Vagina (tissue), 2 donors: ENCODE measurements around the gene HBG1.

Source experiments
- POLR2AphosphoS5 ChIP-seq, 2 donors: sonication (generic); formaldehyde crosslinking; IDR thresholded peaks; one replicate each; pipeline ENCODE4 v1.9.0; 2017; ENCODE audit warnings: antibody characterized with exemption in 2 of 2, mild to moderate bottlenecking in 2 of 2, low read depth in 1 of 2; ENCODE audit not compliant: insufficient read depth in 1 of 2
- TF ChIP-seq, protein P1 (sequence below), 3 experiments: fragments of 450-650 bp in 2 of 3; fragments of 200-600 bp in 1 of 3; sonication (generic) in 1 of 3; IDR thresholded peaks; one replicate each; pipeline ENCODE4 v1.5.1; 2017 to 2019; ENCODE audit warnings: antibody characterized with exemption in 3 of 3, mild to moderate bottlenecking in 2 of 3, moderate library complexity in 2 of 3

DNA sequence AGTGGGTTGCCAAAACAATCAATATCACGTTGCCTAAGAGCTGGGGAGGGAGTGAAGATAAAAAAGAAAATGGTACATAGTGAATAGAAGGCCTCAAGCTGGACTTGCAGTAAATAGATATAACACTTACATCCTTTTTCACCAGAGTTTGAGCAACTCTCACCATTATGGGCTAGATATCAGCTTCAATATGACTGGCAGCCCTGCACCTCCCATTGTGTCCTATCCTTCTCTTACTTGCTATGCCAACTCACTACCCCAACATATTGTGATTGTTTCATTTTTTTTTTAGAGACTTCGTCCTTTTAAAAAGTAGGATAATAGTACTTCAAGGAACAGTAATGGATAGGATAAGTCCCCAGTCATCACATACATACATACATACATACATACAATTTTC, 7.4 kb downstream of the HBG1 start:
- TF ChIP-seq POLR2AphosphoS5 (IDR thresholded peaks at IDR 0.05; ENCODE audit: insufficient read depth in 1 of 2, low read depth in 1 of 2) = no peak
- TF ChIP-seq, protein P1, sequence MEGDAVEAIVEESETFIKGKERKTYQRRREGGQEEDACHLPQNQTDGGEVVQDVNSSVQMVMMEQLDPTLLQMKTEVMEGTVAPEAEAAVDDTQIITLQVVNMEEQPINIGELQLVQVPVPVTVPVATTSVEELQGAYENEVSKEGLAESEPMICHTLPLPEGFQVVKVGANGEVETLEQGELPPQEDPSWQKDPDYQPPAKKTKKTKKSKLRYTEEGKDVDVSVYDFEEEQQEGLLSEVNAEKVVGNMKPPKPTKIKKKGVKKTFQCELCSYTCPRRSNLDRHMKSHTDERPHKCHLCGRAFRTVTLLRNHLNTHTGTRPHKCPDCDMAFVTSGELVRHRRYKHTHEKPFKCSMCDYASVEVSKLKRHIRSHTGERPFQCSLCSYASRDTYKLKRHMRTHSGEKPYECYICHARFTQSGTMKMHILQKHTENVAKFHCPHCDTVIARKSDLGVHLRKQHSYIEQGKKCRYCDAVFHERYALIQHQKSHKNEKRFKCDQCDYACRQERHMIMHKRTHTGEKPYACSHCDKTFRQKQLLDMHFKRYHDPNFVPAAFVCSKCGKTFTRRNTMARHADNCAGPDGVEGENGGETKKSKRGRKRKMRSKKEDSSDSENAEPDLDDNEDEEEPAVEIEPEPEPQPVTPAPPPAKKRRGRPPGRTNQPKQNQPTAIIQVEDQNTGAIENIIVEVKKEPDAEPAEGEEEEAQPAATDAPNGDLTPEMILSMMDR (IDR thresholded peaks at IDR 0.05) = no peak
